ENCODE results near the gene MLX.
"Not testable (repeated sequence)": the region's sequence is repeated elsewhere in the genome, so short reads cannot be mapped to it uniquely, and the experiment has no call there.

MLX gene

DNA sequence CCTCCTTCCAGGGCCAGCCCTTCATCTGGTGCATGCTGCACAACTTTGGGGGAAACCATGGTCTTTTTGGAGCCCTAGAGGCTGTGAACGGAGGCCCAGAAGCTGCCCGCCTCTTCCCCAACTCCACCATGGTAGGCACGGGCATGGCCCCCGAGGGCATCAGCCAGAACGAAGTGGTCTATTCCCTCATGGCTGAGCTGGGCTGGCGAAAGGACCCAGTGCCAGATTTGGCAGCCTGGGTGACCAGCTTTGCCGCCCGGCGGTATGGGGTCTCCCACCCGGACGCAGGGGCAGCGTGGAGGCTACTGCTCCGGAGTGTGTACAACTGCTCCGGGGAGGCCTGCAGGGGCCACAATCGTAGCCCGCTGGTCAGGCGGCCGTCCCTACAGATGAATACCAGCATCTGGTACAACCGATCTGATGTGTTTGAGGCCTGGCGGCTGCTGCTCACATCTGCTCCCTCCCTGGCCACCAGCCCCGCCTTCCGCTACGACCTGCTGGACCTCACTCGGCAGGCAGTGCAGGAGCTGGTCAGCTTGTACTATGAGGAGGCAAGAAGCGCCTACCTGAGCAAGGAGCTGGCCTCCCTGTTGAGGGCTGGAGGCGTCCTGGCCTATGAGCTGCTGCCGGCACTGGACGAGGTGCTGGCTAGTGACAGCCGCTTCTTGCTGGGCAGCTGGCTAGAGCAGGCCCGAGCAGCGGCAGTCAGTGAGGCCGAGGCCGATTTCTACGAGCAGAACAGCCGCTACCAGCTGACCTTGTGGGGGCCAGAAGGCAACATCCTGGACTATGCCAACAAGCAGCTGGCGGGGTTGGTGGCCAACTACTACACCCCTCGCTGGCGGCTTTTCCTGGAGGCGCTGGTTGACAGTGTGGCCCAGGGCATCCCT, 23.5 kb upstream of the MLX start:
- Histone ChIP-seq H3K9me3 (no peaks in the 10 kb centered on the region), H3K4me3 (no peak overlapping the region), H3K36me3 (peaks cover 29 to 74% (median 48%) of the 10 kb centered on the region in 3 donors), H3K4me1 (peaks cover 0 to 8% (median 0%) of the 10 kb centered on the region in 4 donors), H3K27me3 (no peaks in the 10 kb centered on the region), H3K27ac (no peak overlapping the region)
- intact Hi-C loops (cut with DNase I; ENCODE audit: low total_unique reads): no loop called here
- DNase-seq: no peak
- no peak for TF ChIP-seq CTCF (IDR thresholded peaks at IDR 0.05)

DNA sequence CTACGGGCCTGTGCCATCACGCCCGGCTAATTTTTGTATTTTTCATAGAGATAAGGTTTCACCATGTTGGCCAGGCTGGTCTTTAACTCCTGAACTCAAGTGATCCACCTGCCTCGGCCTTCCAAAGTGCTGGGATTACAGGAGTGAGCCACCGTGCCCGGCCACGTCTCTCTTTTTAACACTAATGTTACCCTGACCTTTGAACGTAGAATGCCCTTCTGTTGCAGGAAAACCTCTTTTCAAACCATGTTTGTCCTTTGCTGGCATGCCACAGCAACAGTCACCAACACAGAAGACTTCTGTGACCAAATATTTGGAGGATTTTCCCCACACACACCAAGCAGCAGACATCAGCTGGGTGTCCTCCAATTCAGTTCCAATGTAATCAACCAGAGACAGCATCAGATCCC, 22.0 kb upstream of the MLX start:
- Histone ChIP-seq H3K36me3 (peaks cover 17 to 60% (median 34%) of the 10 kb centered on the region in 3 donors), H3K27ac (no peak overlapping the region), H3K27me3 (no peaks in the 10 kb centered on the region), H3K4me3 (no peak overlapping the region), H3K9me3 (no peaks in the 10 kb centered on the region), H3K4me1 (peaks cover 0 to 13% (median 0%) of the 10 kb centered on the region in 4 donors)
- intact Hi-C loops (cut with DNase I; ENCODE audit: low total_unique reads): no loop called here
- no peak for DNase-seq
- no peak for TF ChIP-seq CTCF (IDR thresholded peaks at IDR 0.05)

DNA sequence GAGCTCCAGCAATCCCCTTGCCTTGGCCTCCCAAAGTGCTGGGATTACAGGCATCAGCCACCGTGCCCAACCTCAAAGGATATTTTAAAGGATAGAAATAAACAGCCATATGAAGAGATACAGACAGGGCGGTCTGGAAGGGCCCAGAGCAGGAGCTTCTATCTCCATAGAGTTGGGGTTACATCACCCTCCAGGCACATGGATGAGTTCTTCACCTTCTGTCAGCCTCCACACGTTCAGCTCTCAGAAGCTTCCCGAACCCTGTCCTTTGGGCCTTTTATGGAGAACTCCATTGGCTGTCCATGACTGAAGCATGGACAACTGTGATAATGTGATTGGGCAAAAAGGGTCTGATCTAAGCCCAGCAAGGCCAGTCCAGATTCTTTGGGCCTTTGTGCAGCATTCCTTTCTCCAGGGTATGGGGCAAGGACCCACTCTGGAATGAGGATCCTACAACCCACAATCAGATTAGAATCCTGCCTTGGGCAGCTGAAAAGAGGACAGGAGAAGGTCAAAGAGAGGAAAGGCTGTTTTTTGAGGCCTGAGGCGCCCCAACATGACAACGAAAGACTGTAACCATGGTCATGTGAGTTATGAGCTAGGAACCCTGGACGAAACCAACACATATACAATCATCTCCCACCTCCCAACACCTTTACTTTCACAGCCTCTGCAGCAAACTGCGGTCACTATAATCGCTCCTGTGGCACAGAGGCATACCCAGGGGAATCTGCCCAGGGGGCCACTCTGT, 21.0 kb upstream of the MLX start:
- Histone ChIP-seq H3K4me1 (peaks cover 0 to 13% (median 0%) of the 10 kb centered on the region in 4 donors), H3K36me3 (peaks cover 17 to 51% (median 32%) of the 10 kb centered on the region in 3 donors)
- DNase-seq; H3K27me3 ChIP-seq; intact Hi-C loops (cut with DNase I; ENCODE audit: low total_unique reads); H3K9me3 ChIP-seq; H3K27ac ChIP-seq; H3K4me3 ChIP-seq: not testable (repeated sequence)

DNA sequence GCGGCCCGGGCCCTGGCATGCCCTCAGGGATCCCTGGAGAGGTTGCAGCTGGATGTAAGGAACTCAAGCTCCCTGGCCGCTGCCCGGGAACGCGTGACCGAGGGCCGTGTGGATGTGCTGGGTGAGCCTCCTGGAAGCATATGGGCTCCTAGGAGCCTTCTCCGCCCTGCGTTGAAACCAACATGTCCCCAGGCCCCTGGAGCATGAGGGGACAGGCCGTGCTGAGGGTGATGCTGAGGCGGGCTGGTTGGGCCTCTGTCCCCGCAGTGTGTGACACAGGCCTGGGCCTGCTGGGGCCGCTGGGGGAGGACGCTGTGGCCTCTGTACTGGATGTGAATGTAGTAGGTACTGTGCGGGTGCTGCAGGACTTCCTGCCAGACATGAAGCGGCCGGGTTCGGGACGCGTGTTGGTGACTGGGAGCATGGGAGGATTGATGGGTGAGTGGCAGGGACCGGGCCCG, 19.9 kb upstream of the MLX start:
- Histone ChIP-seq H3K27ac (no peak overlapping the region), H3K4me3 (no peak overlapping the region), H3K36me3 (peaks cover 13 to 40% (median 23%) of the 10 kb centered on the region in 3 donors), H3K4me1 (peaks cover 0 to 13% (median 0%) of the 10 kb centered on the region in 4 donors), H3K27me3 (no peaks in the 10 kb centered on the region), H3K9me3 (no peaks in the 10 kb centered on the region)
- no peak for TF ChIP-seq CTCF (IDR thresholded peaks at IDR 0.05)
- no peak for DNase-seq
- intact Hi-C loops (cut with DNase I; ENCODE audit: low total_unique reads): no loop called here

- Histone ChIP-seq H3K9me3 (no peaks in the 10 kb centered on the region), H3K27me3 (no peaks in the 10 kb centered on the region), H3K36me3 (peaks cover 11 to 34% (median 22%) of the 10 kb centered on the region in 3 donors), H3K27ac (no peak overlapping the region), H3K4me1 (peaks cover 0 to 14% (median 1%) of the 10 kb centered on the region in 4 donors), H3K4me3 (no peak overlapping the region)
- intact Hi-C loops (cut with DNase I; ENCODE audit: low total_unique reads): no loop called here
- no peak for TF ChIP-seq CTCF (IDR thresholded peaks at IDR 0.05)
- no peak for DNase-seq
Observed at GRCh38 chr17:42547698-42548069, 19.2 kb upstream of the MLX start.

All from tibial artery (tissue), 4 donors.